Measurements from ENCODE around the gene CPLX3.

Gene CPLX3

GRCh38 chr15:74820056-74820455 is 6.4 kb upstream of the CPLX3 start:
- TF ChIP-seq CTCF (conservative IDR thresholded peaks at IDR 0.05) = no peak
- H3K27ac ChIP-seq = no peak overlapping the region; the same call in 1 of the 2 replicates

- no peak overlapping the region for H3K27ac ChIP-seq
- no peak for TF ChIP-seq CTCF (conservative IDR thresholded peaks at IDR 0.05)
Observed at GRCh38 chr15:74821091-74821789, 5.2 kb upstream of the CPLX3 start.

GRCh38 chr15:74821790-74822158 is 4.7 kb upstream of the CPLX3 start:
- no peak overlapping the region for H3K27ac ChIP-seq
- no peak for TF ChIP-seq CTCF (conservative IDR thresholded peaks at IDR 0.05)

GRCh38 chr15:74822233-74822632 is 4.2 kb upstream of the CPLX3 start:
- TF ChIP-seq CTCF (conservative IDR thresholded peaks at IDR 0.05) = no peak
- H3K27ac ChIP-seq = no peak overlapping the region

- H3K27ac ChIP-seq = no peak overlapping the region
- TF ChIP-seq CTCF (conservative IDR thresholded peaks at IDR 0.05) = no peak
Observed at GRCh38 chr15:74823324-74823723, 3.1 kb upstream of the CPLX3 start.

- no peak for TF ChIP-seq CTCF (conservative IDR thresholded peaks at IDR 0.05)
- no peak overlapping the region for H3K27ac ChIP-seq
Observed at GRCh38 chr15:74824976-74825375, 1.5 kb upstream of the CPLX3 start.

- no peak for TF ChIP-seq CTCF (conservative IDR thresholded peaks at IDR 0.05)
- no peak overlapping the region for H3K27ac ChIP-seq
Observed at GRCh38 chr15:74825866-74826265, 561 bp upstream of the CPLX3 start.

All from VCaP (cell line).